ENCODE results near the gene ITM2B. TPM values are rescaled to one million over a fixed set of nuclear protein-coding genes. Genes with fewer than 3 reads are reported as not detected.

The ITM2B gene
- total and polyA plus RNA-seq, 2 experiments from 2014 or later, result 139 to 318 TPM

DNA sequence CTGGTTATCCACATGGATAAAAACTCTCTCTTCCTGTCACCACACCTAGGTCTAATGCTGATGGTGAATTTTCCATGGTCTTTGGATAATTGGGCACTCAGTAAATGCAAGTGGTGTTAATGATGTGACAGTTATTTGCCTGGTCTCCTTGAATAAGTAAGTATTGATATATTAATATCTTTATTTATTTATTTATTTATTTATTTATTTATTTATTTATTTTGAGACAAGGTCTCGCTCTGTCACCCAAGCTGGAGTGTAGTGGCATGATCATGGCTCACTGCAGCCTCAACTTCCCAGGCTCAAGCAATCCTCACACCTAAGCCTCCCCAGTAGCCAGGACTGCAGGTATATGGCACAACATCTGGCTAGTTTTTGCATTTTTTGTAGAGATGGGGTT, 46.3 kb upstream of the ITM2B start:
- Mint-ChIP-seq H3K27ac (no peak overlapping the region), H3K27me3 (ENCODE audit: insufficient read depth, low read depth, poor library complexity) (no peaks in the 10 kb centered on the region), H3K4me1 (peaks cover 16% of the 10 kb centered on the region; the same call in 2 of the 3 replicates), H3K9me3 (no peaks in the 10 kb centered on the region), H3K36me3 (ENCODE audit: low read depth) (no peaks in the 10 kb centered on the region), H3K4me3 (no peak overlapping the region)
- Histone ChIP-seq H3K36me3 (ENCODE audit: insufficient read depth) (no peaks in the 10 kb centered on the region), H3K4me1 (ENCODE audit: insufficient read depth) (peaks cover 9% of the 10 kb centered on the region; the same call in 1 of the 2 replicates), H2AFZ (no peak overlapping the region), H4K20me1 (replicated peaks; ENCODE audit: insufficient read depth) (no peaks in the 10 kb centered on the region), H3K27me3 (ENCODE audit: insufficient read depth) (no peaks in the 10 kb centered on the region), H3K4me3 (no peak overlapping the region), H3F3A (replicated peaks; ENCODE audit: low read depth) (no peaks in the 10 kb centered on the region), H3K9me2 (ENCODE audit: insufficient read depth) (no peaks in the 10 kb centered on the region), H3K4me2 (no peak overlapping the region), H3K79me2 (replicated peaks; ENCODE audit: insufficient read depth) (no peaks in the 10 kb centered on the region), H3K27ac (ENCODE audit: low read depth) (no peak overlapping the region)
- TF ChIP-seq, protein P1, sequence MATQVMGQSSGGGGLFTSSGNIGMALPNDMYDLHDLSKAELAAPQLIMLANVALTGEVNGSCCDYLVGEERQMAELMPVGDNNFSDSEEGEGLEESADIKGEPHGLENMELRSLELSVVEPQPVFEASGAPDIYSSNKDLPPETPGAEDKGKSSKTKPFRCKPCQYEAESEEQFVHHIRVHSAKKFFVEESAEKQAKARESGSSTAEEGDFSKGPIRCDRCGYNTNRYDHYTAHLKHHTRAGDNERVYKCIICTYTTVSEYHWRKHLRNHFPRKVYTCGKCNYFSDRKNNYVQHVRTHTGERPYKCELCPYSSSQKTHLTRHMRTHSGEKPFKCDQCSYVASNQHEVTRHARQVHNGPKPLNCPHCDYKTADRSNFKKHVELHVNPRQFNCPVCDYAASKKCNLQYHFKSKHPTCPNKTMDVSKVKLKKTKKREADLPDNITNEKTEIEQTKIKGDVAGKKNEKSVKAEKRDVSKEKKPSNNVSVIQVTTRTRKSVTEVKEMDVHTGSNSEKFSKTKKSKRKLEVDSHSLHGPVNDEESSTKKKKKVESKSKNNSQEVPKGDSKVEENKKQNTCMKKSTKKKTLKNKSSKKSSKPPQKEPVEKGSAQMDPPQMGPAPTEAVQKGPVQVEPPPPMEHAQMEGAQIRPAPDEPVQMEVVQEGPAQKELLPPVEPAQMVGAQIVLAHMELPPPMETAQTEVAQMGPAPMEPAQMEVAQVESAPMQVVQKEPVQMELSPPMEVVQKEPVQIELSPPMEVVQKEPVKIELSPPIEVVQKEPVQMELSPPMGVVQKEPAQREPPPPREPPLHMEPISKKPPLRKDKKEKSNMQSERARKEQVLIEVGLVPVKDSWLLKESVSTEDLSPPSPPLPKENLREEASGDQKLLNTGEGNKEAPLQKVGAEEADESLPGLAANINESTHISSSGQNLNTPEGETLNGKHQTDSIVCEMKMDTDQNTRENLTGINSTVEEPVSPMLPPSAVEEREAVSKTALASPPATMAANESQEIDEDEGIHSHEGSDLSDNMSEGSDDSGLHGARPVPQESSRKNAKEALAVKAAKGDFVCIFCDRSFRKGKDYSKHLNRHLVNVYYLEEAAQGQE (IDR thresholded peaks at IDR 0.05; ENCODE audit: unreplicated experiment), result no peak
- TF ChIP-seq, protein P2, sequence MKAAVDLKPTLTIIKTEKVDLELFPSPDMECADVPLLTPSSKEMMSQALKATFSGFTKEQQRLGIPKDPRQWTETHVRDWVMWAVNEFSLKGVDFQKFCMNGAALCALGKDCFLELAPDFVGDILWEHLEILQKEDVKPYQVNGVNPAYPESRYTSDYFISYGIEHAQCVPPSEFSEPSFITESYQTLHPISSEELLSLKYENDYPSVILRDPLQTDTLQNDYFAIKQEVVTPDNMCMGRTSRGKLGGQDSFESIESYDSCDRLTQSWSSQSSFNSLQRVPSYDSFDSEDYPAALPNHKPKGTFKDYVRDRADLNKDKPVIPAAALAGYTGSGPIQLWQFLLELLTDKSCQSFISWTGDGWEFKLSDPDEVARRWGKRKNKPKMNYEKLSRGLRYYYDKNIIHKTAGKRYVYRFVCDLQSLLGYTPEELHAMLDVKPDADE (IDR thresholded peaks at IDR 0.05), result no peak
- TF ChIP-seq, protein P3, sequence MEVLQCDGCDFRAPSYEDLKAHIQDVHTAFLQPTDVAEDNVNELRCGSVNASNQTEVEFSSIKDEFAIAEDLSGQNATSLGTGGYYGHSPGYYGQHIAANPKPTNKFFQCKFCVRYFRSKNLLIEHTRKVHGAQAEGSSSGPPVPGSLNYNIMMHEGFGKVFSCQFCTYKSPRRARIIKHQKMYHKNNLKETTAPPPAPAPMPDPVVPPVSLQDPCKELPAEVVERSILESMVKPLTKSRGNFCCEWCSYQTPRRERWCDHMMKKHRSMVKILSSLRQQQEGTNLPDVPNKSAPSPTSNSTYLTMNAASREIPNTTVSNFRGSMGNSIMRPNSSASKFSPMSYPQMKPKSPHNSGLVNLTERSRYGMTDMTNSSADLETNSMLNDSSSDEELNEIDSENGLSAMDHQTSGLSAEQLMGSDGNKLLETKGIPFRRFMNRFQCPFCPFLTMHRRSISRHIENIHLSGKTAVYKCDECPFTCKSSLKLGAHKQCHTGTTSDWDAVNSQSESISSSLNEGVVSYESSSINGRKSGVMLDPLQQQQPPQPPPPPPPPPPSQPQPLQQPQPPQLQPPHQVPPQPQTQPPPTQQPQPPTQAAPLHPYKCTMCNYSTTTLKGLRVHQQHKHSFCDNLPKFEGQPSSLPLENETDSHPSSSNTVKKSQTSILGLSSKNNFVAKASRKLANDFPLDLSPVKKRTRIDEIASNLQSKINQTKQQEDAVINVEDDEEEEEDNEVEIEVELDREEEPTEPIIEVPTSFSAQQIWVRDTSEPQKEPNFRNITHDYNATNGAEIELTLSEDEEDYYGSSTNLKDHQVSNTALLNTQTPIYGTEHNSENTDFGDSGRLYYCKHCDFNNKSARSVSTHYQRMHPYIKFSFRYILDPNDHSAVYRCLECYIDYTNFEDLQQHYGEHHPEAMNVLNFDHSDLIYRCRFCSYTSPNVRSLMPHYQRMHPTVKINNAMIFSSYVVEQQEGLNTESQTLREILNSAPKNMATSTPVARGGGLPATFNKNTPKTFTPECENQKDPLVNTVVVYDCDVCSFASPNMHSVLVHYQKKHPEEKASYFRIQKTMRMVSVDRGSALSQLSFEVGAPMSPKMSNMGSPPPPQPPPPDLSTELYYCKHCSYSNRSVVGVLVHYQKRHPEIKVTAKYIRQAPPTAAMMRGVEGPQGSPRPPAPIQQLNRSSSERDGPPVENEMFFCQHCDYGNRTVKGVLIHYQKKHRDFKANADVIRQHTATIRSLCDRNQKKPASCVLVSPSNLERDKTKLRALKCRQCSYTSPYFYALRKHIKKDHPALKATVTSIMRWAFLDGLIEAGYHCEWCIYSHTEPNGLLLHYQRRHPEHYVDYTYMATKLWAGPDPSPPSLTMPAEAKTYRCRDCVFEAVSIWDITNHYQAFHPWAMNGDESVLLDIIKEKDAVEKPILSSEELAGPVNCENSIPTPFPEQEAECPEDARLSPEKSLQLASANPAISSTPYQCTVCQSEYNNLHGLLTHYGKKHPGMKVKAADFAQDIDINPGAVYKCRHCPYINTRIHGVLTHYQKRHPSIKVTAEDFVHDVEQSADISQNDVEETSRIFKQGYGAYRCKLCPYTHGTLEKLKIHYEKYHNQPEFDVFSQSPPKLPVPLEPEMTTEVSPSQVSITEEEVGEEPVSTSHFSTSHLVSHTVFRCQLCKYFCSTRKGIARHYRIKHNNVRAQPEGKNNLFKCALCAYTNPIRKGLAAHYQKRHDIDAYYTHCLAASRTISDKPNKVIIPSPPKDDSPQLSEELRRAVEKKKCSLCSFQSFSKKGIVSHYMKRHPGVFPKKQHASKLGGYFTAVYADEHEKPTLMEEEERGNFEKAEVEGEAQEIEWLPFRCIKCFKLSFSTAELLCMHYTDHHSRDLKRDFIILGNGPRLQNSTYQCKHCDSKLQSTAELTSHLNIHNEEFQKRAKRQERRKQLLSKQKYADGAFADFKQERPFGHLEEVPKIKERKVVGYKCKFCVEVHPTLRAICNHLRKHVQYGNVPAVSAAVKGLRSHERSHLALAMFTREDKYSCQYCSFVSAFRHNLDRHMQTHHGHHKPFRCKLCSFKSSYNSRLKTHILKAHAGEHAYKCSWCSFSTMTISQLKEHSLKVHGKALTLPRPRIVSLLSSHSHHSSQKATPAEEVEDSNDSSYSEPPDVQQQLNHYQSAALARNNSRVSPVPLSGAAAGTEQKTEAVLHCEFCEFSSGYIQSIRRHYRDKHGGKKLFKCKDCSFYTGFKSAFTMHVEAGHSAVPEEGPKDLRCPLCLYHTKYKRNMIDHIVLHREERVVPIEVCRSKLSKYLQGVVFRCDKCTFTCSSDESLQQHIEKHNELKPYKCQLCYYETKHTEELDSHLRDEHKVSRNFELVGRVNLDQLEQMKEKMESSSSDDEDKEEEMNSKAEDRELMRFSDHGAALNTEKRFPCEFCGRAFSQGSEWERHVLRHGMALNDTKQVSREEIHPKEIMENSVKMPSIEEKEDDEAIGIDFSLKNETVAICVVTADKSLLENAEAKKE (CRISPR knock-in tag; IDR thresholded peaks at IDR 0.05), result no peak
- ATAC-seq (no peak), DNase-seq (ENCODE audit: low spot score) (no peak)

All from GM23338 (cell line).